Smooth muscle cell (in vitro differentiated cells): ENCODE measurements around the gene USH2A. TPM values are rescaled to one million over a fixed set of nuclear protein-coding genes. Genes with fewer than 3 reads are reported as not detected.

ENCODE experiments used
- DNase-seq: peaks from one replicate; lab custom pipeline; 2025; ENCODE audit not compliant: unreplicated experiment; lab: John Stamatoyannopoulos, UW
- H2AFZ ChIP-seq: fragments of 200-600 bp; sonication (generic); 2 replicates; pipeline ENCODE4 v1.6.0; 2016; ENCODE audit warnings: antibody characterized with exemption, low read depth, mild to moderate bottlenecking
- H3F3A ChIP-seq: fragments of 200-600 bp; sonication (generic); 2 replicates; pipeline ENCODE4 v1.6.0; 2017; ENCODE audit warnings: antibody characterized with exemption, low read depth
- H3K27ac ChIP-seq: fragments of 200-600 bp; sonication (generic); 2 replicates; pipeline ENCODE4 v1.5.1; 2016; ENCODE audit warnings: low read depth, mild to moderate bottlenecking
- H3K27me3 ChIP-seq: fragments of 200-600 bp; sonication (generic); 2 replicates; pipeline ENCODE4 v1.6.1; 2016; ENCODE audit warnings: low read depth, mild to moderate bottlenecking
- H3K36me3 ChIP-seq: fragments of 200-600 bp; sonication (generic); 2 replicates; pipeline ENCODE4 v1.5.1; 2016; ENCODE audit warnings: low read depth
- H3K4me1 ChIP-seq: fragments of 200-600 bp; sonication (generic); 2 replicates; pipeline ENCODE4 v1.5.1; 2016; ENCODE audit warnings: low read depth
- H3K4me2 ChIP-seq: fragments of 200-600 bp; sonication (generic); 2 replicates; pipeline ENCODE4 v1.6.0; 2016; ENCODE audit warnings: mild to moderate bottlenecking
- H3K4me3 ChIP-seq: fragments of 200-600 bp; sonication (generic); 2 replicates; pipeline ENCODE4 v1.5.1; 2016; ENCODE audit warnings: mild to moderate bottlenecking
- H3K79me2 ChIP-seq: fragments of 200-600 bp; sonication (generic); 2 replicates; pipeline ENCODE4 v1.6.0; 2016; ENCODE audit warnings: low read depth, mild to moderate bottlenecking
- H3K9ac ChIP-seq: fragments of 200-600 bp; sonication (generic); 2 replicates; pipeline ENCODE4 v1.6.0; 2016; ENCODE audit warnings: low read depth
- H3K9me3 ChIP-seq: fragments of 200-600 bp; sonication (generic); replicated peaks from 2 replicates; pipeline ENCODE4 v1.5.1; 2016; ENCODE audit warnings: low read depth
- H4K20me1 ChIP-seq: fragments of 200-600 bp; sonication (generic); 2 replicates; pipeline ENCODE4 v1.6.0; 2016; ENCODE audit warnings: low read depth
- CTCF ChIP-seq: fragments of 200-600 bp; sonication (generic); IDR thresholded peaks from 2 replicates; pipeline ENCODE4 v1.5.1; 2017; ENCODE audit warnings: borderline replicate concordance, mild to moderate bottlenecking, antibody characterized with exemption; ENCODE audit not compliant: insufficient read depth, poor library complexity, severe bottlenecking
- WGBS: methylation state at CpG from one replicate; pipeline ENCODE4 v1.1.7; 2016; ENCODE audit warnings: low lambda C conversion rate; 5-methylcytosine and 5-hydroxymethylcytosine counted together
- polyA plus RNA-seq: library from polyadenylated mRNA; unstranded; fragments of >200 nt; fragmentation: Nextera tagmentation; extraction: Ambion mirVana; gene quantifications from 2 replicates; pipeline ENCODE4 v1.2.1, GENCODE V29; 2016
- total RNA-seq: library from RNA; depleted of rRNA; stranded (reverse); fragments of >200 nt; gene quantifications from 2 replicates; pipeline ENCODE4 v1.2.3, GENCODE V29; 2014

USH2A gene
- total and polyA plus RNA-seq, 2 experiments from 2014 or later = under 0.01 TPM; not detected in 1

DNA sequence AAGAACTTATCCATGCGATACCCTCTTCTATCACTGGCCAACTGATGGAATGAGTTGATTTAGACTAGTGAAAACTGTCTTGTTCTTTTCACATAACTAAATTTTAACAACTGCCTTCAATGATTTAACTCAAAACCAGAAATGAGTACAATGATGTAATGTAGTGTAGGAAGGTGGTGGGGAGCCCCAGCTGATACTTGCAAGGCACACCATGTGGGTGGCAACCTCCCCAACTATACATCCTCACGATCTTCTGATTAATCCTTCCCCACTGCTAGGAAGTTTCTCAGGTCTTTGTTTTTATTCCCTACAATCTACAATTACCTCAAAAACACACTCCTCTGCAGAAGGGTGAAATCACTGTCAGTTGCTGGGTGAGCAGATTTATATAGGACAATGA lies 755.5 kb downstream of the USH2A start:
- WGBS = 83% methylated on average over 2 of the region's 2 CpGs
- DNase-seq = no peak
- Histone ChIP-seq H3K4me2 (no peak overlapping the region), H3K4me1 (no peaks in the 10 kb centered on the region), H3K27me3 (no peaks in the 10 kb centered on the region), H3K4me3 (no peak overlapping the region), H3K79me2 (no peaks in the 10 kb centered on the region), H3K9me3 (no peaks in the 10 kb centered on the region), H3K27ac (no peak overlapping the region), H3K36me3 (no peaks in the 10 kb centered on the region), H3K9ac (no peak overlapping the region), H3F3A (no peaks in the 10 kb centered on the region), H2AFZ (no peak overlapping the region), H4K20me1 (no peaks in the 10 kb centered on the region)
- no peak for TF ChIP-seq CTCF

GRCh38 chr1:215665215-215665614 lies 758.0 kb downstream of the USH2A start:
- H3K4me2 ChIP-seq = peak overlapping the region; percentile 58
- H3K9ac ChIP-seq = no peak overlapping the region
- no peaks in the 10 kb centered on the region for H3K27me3 ChIP-seq
- peak overlapping the region; percentile 28 for H3K27ac ChIP-seq
- no peak overlapping the region for H2AFZ ChIP-seq
- WGBS = 19% methylated on average over 4 of the region's 4 CpGs
- H3F3A ChIP-seq = no peaks in the 10 kb centered on the region
- no peaks in the 10 kb centered on the region for H3K9me3 ChIP-seq
- no peak for TF ChIP-seq CTCF
- no peaks in the 10 kb centered on the region for H3K4me1 ChIP-seq
- no peaks in the 10 kb centered on the region for H3K36me3 ChIP-seq
- DNase-seq = no peak
- H4K20me1 ChIP-seq = no peaks in the 10 kb centered on the region
- no peak overlapping the region for H3K4me3 ChIP-seq
- no peaks in the 10 kb centered on the region for H3K79me2 ChIP-seq

- Histone ChIP-seq H3K27me3 (no peaks in the 10 kb centered on the region), H3K9ac (no peak overlapping the region), H3K4me2 (no peak overlapping the region), H4K20me1 (no peaks in the 10 kb centered on the region), H3F3A (no peaks in the 10 kb centered on the region), H3K36me3 (no peaks in the 10 kb centered on the region), H3K79me2 (no peaks in the 10 kb centered on the region), H3K4me1 (no peaks in the 10 kb centered on the region), H2AFZ (no peak overlapping the region), H3K9me3 (no peaks in the 10 kb centered on the region), H3K4me3 (no peak overlapping the region), H3K27ac (no peak overlapping the region)
- TF ChIP-seq CTCF = no peak
- DNase-seq = no peak
- 83% methylated on average over 1 of the region's 1 CpG for WGBS
Observed at GRCh38 chr1:215661033-215661432, 762.2 kb downstream of the USH2A start.

DNA sequence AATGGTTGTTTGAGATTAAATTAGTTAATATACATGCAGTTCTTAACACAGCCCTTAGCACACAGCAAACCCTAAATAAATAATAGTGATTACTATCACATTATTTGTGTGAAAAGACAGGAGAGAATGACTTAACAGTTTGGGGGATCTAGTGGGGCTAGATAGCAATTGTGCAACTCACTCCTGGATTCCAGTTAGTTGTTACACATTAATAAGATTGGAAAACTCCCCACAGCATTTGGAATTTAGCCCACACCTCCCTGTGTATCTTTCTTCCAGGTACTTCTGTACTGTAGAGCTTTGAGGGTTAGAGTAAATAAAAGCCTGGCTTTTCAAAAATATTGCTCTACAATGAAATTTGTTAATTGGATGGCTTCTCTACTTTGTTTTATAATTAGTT lies 763.0 kb downstream of the USH2A start:
- Histone ChIP-seq H3K27me3 (no peaks in the 10 kb centered on the region), H3K9ac (no peak overlapping the region), H3K27ac (no peak overlapping the region), H4K20me1 (no peaks in the 10 kb centered on the region), H3F3A (no peaks in the 10 kb centered on the region), H3K4me1 (no peaks in the 10 kb centered on the region), H3K9me3 (no peaks in the 10 kb centered on the region), H3K4me2 (no peak overlapping the region), H3K4me3 (no peak overlapping the region), H2AFZ (no peak overlapping the region), H3K36me3 (no peaks in the 10 kb centered on the region), H3K79me2 (no peaks in the 10 kb centered on the region)
- DNase-seq = no peak
- no peak for TF ChIP-seq CTCF
